ENCODE results near the gene CXCL11.
"Not testable (repeated sequence)": the region's sequence is repeated elsewhere in the genome, so short reads cannot be mapped to it uniquely, and the experiment has no call there.

Gene CXCL11

GRCh38 chr4:75998525-75999147 is 37.2 kb downstream of the CXCL11 start:
- DNase-seq = not testable (repeated sequence)

GRCh38 chr4:75997946-75998345 is 37.9 kb downstream of the CXCL11 start:
- DNase-seq = no peak

GRCh38 chr4:75997081-75997480 is 38.8 kb downstream of the CXCL11 start:
- no peak for DNase-seq

GRCh38 chr4:75995727-75996126 is 40.1 kb downstream of the CXCL11 start:
- DNase-seq = no peak

- no peak for DNase-seq
These were observed 43.4 kb downstream of the CXCL11 start for GRCh38 chr4:75992462-75992861.

- no peak for DNase-seq
These were observed 45.9 kb downstream of the CXCL11 start for GRCh38 chr4:75989846-75990528.

GRCh38 chr4:75985116-75985515 is 50.8 kb downstream of the CXCL11 start:
- no peak for DNase-seq
